Esophagus muscularis mucosa (tissue), 4 donors: Measurements from ENCODE around the gene KRTAP12-1. TPM values are rescaled to one million over a fixed set of nuclear protein-coding genes. Genes with fewer than 3 reads are reported as not detected.
A peak's percentile ranks its signal among the peaks of the same experiment; 100 is the strongest.

Experiments
- DNase-seq: peaks from one replicate; pipeline ENCODE4 v3.0.0-alpha.2; 2017; ENCODE audit errors: extremely low spot score
- H3K27ac ChIP-seq, 4 donors: fragments of 200-600 bp; sonication (generic); replicated peaks in 1 of 4; 1 replicate in 3 of 4; 2 replicates in 1 of 4; pipeline ENCODE4 v1.5.1; 2016 to 2019; ENCODE audit warnings: mild to moderate bottlenecking in 1 of 4
- H3K27me3 ChIP-seq, 4 donors: fragments of 200-600 bp; sonication (generic); one replicate each; pipeline versions ENCODE4 v1.5.1 to v1.6.0; 2016 to 2019
- H3K36me3 ChIP-seq, 4 donors: fragments of 200-600 bp; sonication (generic); one replicate each; pipeline ENCODE4 v1.5.1; 2016 to 2019
- H3K4me1 ChIP-seq, 4 donors: fragments of 200-600 bp; sonication (generic); one replicate each; pipeline ENCODE4 v1.5.1; 2016 to 2019
- H3K4me3 ChIP-seq, 4 donors: fragments of 200-600 bp; sonication (generic); 1 replicate in 2 of 4; 2 replicates in 2 of 4; pipeline ENCODE4 v1.5.1; 2016 to 2019; ENCODE audit warnings: mild to moderate bottlenecking in 4 of 4, moderate library complexity in 1 of 4
- H3K9me3 ChIP-seq, 4 donors: fragments of 200-600 bp; sonication (generic); 1 replicate in 3 of 4; 2 replicates in 1 of 4; pipeline ENCODE4 v1.5.1; 2016 to 2019
- CTCF ChIP-seq, 3 experiments: fragments of 200-600 bp in 2 of 3; fragments of 450-650 bp in 1 of 3; sonication (generic) in 2 of 3; IDR thresholded peaks; one replicate each; pipeline ENCODE4 v1.5.1; 2017 to 2019; ENCODE audit warnings: antibody characterized with exemption in 3 of 3, mild to moderate bottlenecking in 2 of 3, moderate library complexity in 1 of 3
- EP300 ChIP-seq: sonication (generic); formaldehyde crosslinking; IDR thresholded peaks from one replicate; pipeline ENCODE4 v1.6.1; 2017; ENCODE audit warnings: antibody characterized with exemption
- POLR2A ChIP-seq: fragments of 450-650 bp; IDR thresholded peaks from one replicate; pipeline ENCODE4 v1.6.1; 2017; ENCODE audit warnings: antibody characterized with exemption, moderate library complexity, mild to moderate bottlenecking, low read depth
- POLR2AphosphoS5 ChIP-seq, 2 donors: sonication (generic); formaldehyde crosslinking; IDR thresholded peaks; one replicate each; pipeline ENCODE4 v1.6.1; 2017; ENCODE audit warnings: antibody characterized with exemption in 2 of 2
- WGBS: methylation state at CpG from one replicate; pipeline ENCODE4 v1.1.5; 2018; 5-methylcytosine and 5-hydroxymethylcytosine counted together
- intact Hi-C: fragments of 100-400 bp; cut with DNase I; formaldehyde crosslinking; loops from one replicate; pipeline ENCODE4 v1.15.1; 2023
- total RNA-seq, 4 donors: library from RNA; depleted of rRNA; stranded (reverse); fragments of >200 nt; gene quantifications; one replicate each; pipeline versions ENCODE4 v1.1.0 to v1.2.1, GENCODE V29; 2016

The KRTAP12-1 gene
- total RNA-seq, 4 donors from 2014 or later = not detected

GRCh38 chr21:44702973-44703730, 21.2 kb upstream of the KRTAP12-1 start:
- intact Hi-C loops = no loop called here
- no peak for TF ChIP-seq POLR2AphosphoS5 (IDR thresholded peaks at IDR 0.05)
- no peak for TF ChIP-seq EP300
- no peak for TF ChIP-seq POLR2A
- TF ChIP-seq CTCF (IDR thresholded peaks at IDR 0.05) = no peak
- DNase-seq = peak; percentile 91
- Histone ChIP-seq H3K27ac (no peak overlapping the region), H3K9me3 (no peaks in the 10 kb centered on the region), H3K4me3 (no peak overlapping the region), H3K4me1 (peaks cover 0 to 14% (median 0%) of the 10 kb centered on the region in 4 donors), H3K27me3 (peaks cover 3 to 94% (median 29%) of the 10 kb centered on the region in 4 donors), H3K36me3 (no peaks in the 10 kb centered on the region)
- WGBS = 41% methylated on average over 10 of the region's 16 CpGs

- intact Hi-C loops = no loop called here
- TF ChIP-seq POLR2A (no peak), EP300 (no peak), CTCF (IDR thresholded peaks at IDR 0.05) (no peak), POLR2AphosphoS5 (IDR thresholded peaks at IDR 0.05) (no peak)
- Histone ChIP-seq H3K36me3 (no peaks in the 10 kb centered on the region), H3K27me3 (peaks cover 3 to 94% (median 27%) of the 10 kb centered on the region in 4 donors), H3K4me1 (peaks cover 0 to 11% (median 0%) of the 10 kb centered on the region in 4 donors), H3K9me3 (no peaks in the 10 kb centered on the region), H3K4me3 (no peak overlapping the region), H3K27ac (no peak overlapping the region)
- WGBS = 72% methylated on average over 11 of the region's 22 CpGs
- DNase-seq = peak; percentile 74
Observed at GRCh38 chr21:44702111-44702972, 20.4 kb upstream of the KRTAP12-1 start.

DNA sequence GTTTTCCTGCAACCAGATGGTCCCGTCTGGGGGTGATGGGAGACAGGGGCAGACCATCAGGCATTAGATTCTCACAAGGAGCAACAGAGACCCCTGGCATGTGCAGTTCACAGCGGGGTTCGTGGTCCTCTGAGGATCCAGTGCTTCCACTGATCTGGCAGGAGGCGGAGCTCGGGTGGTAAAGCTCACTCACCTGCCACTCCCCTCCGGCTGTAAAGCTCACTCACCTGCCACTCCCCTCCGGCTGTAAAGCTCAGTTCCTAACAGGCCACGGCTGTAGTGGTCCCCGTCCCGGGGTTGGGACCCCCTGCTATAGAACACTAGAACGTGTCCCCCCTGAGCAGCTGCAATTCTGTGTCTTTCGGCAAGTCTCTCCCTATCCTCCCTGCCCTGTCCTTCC, 19.6 kb upstream of the KRTAP12-1 start:
- WGBS = 51% methylated on average over 11 of the region's 12 CpGs
- no peak for TF ChIP-seq POLR2A
- H3K4me3 ChIP-seq = no peak overlapping the region
- H3K9me3 ChIP-seq = no peaks in the 10 kb centered on the region
- peaks cover 0 to 94% (median 19%) of the 10 kb centered on the region in 4 donors for H3K27me3 ChIP-seq
- peaks cover 0 to 3% (median 0%) of the 10 kb centered on the region in 4 donors for H3K4me1 ChIP-seq
- H3K27ac ChIP-seq = no peak overlapping the region
- intact Hi-C loops = no loop called here
- no peaks in the 10 kb centered on the region for H3K36me3 ChIP-seq
- DNase-seq = no peak

DNA sequence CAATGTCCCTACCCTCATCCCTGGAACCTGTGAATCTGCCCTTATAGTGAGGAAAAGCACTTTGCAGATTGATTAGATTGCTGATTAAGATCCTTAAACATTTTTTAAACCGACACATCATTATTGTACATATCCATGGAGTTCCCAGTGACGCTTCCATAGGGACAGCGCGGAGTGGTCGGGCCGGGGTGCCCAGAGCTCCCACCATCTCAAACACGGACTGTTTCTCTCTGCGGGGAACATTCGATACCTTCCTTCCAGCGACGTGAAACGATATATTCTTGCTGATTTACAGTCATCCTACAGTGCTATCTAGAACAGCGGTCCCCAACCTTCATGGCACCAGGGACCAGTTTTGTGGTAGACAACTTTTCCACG, 19.0 kb upstream of the KRTAP12-1 start:
- no peaks in the 10 kb centered on the region for H3K36me3 ChIP-seq
- H3K9me3 ChIP-seq = no peaks in the 10 kb centered on the region
- no peak overlapping the region for H3K4me3 ChIP-seq
- H3K4me1 ChIP-seq = no peaks in the 10 kb centered on the region
- WGBS = 83% methylated on average over 14 of the region's 14 CpGs
- TF ChIP-seq CTCF (IDR thresholded peaks at IDR 0.05) (no peak), POLR2A (no peak), EP300 (no peak), POLR2AphosphoS5 (IDR thresholded peaks at IDR 0.05) (no peak)
- intact Hi-C loops = no loop called here
- peak; percentile 84 for DNase-seq
- H3K27ac ChIP-seq = no peak overlapping the region
- peaks cover 0 to 94% (median 13%) of the 10 kb centered on the region in 4 donors for H3K27me3 ChIP-seq
